Mucosa of stomach (tissue), 1 donor: ENCODE results near the gene ARL17B.
A peak's percentile ranks its signal among the peaks of the same experiment; 100 is the strongest.
"Not testable (repeated sequence)": the region's sequence is repeated elsewhere in the genome, so short reads cannot be mapped to it uniquely, and the experiment has no call there.

ENCODE experiments used
- H3K27me3 ChIP-seq: one replicate; pipeline ENCODE4 v1.7.0; 2013; ENCODE audit warnings: mild to moderate bottlenecking, low read length; ENCODE audit not compliant: control insufficient read depth, insufficient read depth
- H3K36me3 ChIP-seq: one replicate; pipeline ENCODE4 v1.7.0; 2013; ENCODE audit warnings: low read length; ENCODE audit not compliant: control insufficient read depth, insufficient read depth
- H3K4me1 ChIP-seq: one replicate; pipeline ENCODE4 v1.7.0; 2013; ENCODE audit warnings: mild to moderate bottlenecking, low read length; ENCODE audit not compliant: control insufficient read depth, insufficient read depth
- H3K4me3 ChIP-seq: one replicate; pipeline ENCODE4 v1.7.0; 2013; ENCODE audit warnings: low read length
- H3K9ac ChIP-seq: one replicate; pipeline ENCODE4 v1.7.0; 2013; ENCODE audit warnings: mild to moderate bottlenecking, low read length, moderate library complexity
- H3K9me3 ChIP-seq: one replicate; pipeline ENCODE4 v1.7.0; 2013; ENCODE audit warnings: mild to moderate bottlenecking, low read length, moderate library complexity; ENCODE audit not compliant: control insufficient read depth
- donor health status: Pancreatic carcinoma.

The ARL17B gene

GRCh38 chr17:46284467-46284866 is 77.1 kb downstream of the ARL17B start:
- H3K27me3 ChIP-seq, H3K9ac ChIP-seq, H3K4me3 ChIP-seq, H3K36me3 ChIP-seq, H3K9me3 ChIP-seq: not testable (repeated sequence)
- peaks cover 23% of the 10 kb centered on the region for H3K4me1 ChIP-seq

GRCh38 chr17:46282635-46283034 is 78.9 kb downstream of the ARL17B start:
- H3K27me3 ChIP-seq, H3K36me3 ChIP-seq, H3K4me3 ChIP-seq, H3K9ac ChIP-seq, H3K9me3 ChIP-seq: not testable (repeated sequence)
- peaks cover 24% of the 10 kb centered on the region for H3K4me1 ChIP-seq

GRCh38 chr17:46281336-46281735 is 80.2 kb downstream of the ARL17B start:
- H3K36me3 ChIP-seq, H3K9me3 ChIP-seq, H3K4me3 ChIP-seq, H3K9ac ChIP-seq, H3K27me3 ChIP-seq: not testable (repeated sequence)
- peaks cover 22% of the 10 kb centered on the region for H3K4me1 ChIP-seq

- H3K9me3 ChIP-seq, H3K9ac ChIP-seq, H3K36me3 ChIP-seq, H3K27me3 ChIP-seq, H3K4me3 ChIP-seq: not testable (repeated sequence)
- peaks cover 13% of the 10 kb centered on the region for H3K4me1 ChIP-seq
Observed at GRCh38 chr17:46276728-46277479, 84.7 kb downstream of the ARL17B start.

GRCh38 chr17:46274238-46274637 is 87.3 kb downstream of the ARL17B start:
- no peak overlapping the region for H3K4me3 ChIP-seq
- no peaks in the 10 kb centered on the region for H3K36me3 ChIP-seq
- H3K9ac ChIP-seq = no peak overlapping the region
- H3K9me3 ChIP-seq = no peaks in the 10 kb centered on the region
- peaks cover 11% of the 10 kb centered on the region for H3K4me1 ChIP-seq
- no peaks in the 10 kb centered on the region for H3K27me3 ChIP-seq

- Histone ChIP-seq H3K9ac (no peak overlapping the region), H3K27me3 (no peaks in the 10 kb centered on the region), H3K4me1 (peaks cover 11% of the 10 kb centered on the region), H3K9me3 (no peaks in the 10 kb centered on the region), H3K36me3 (no peaks in the 10 kb centered on the region), H3K4me3 (no peak overlapping the region)
Observed at GRCh38 chr17:46273541-46274236, 87.9 kb downstream of the ARL17B start.

- Histone ChIP-seq H3K9ac (no peak overlapping the region), H3K4me1 (peaks cover 22% of the 10 kb centered on the region), H3K4me3 (no peak overlapping the region), H3K9me3 (no peaks in the 10 kb centered on the region), H3K27me3 (peaks cover 3% of the 10 kb centered on the region), H3K36me3 (no peaks in the 10 kb centered on the region)
Observed at GRCh38 chr17:46270032-46270431, 91.5 kb downstream of the ARL17B start.

- Histone ChIP-seq H3K36me3 (no peaks in the 10 kb centered on the region), H3K9me3 (no peaks in the 10 kb centered on the region), H3K4me3 (peak overlapping the region; percentile 43), H3K4me1 (peaks cover 22% of the 10 kb centered on the region), H3K27me3 (peaks cover 3% of the 10 kb centered on the region), H3K9ac (peak overlapping the region; percentile 73)
Observed at GRCh38 chr17:46266656-46267544, 94.7 kb downstream of the ARL17B start.

GRCh38 chr17:46266063-46266655 is 95.4 kb downstream of the ARL17B start:
- peak overlapping the region; percentile 43 for H3K4me3 ChIP-seq
- H3K9me3 ChIP-seq, H3K36me3 ChIP-seq, H3K27me3 ChIP-seq: not testable (repeated sequence)
- H3K4me1 ChIP-seq = peaks cover 22% of the 10 kb centered on the region
- H3K9ac ChIP-seq = peak overlapping the region; percentile 66

- Histone ChIP-seq H3K36me3 (no peaks in the 10 kb centered on the region), H3K4me3 (no peak overlapping the region), H3K9ac (no peak overlapping the region), H3K4me1 (peaks cover 17% of the 10 kb centered on the region), H3K27me3 (peaks cover 3% of the 10 kb centered on the region), H3K9me3 (no peaks in the 10 kb centered on the region)
Observed at GRCh38 chr17:46264456-46265198, 96.9 kb downstream of the ARL17B start.

- H3K9me3 ChIP-seq = no peaks in the 10 kb centered on the region
Observed at GRCh38 chr17:46262271-46262670, 99.3 kb downstream of the ARL17B start.

More at GRCh38 chr17:46262271-46262670, 99.3 kb downstream of the ARL17B start:
- Histone ChIP-seq H3K36me3 (no peaks in the 10 kb centered on the region), H3K9ac (no peak overlapping the region), H3K27me3 (peaks cover under 1% of the 10 kb centered on the region), H3K4me1 (peaks cover 4% of the 10 kb centered on the region), H3K4me3 (no peak overlapping the region)
